VCaP (cell line): ENCODE results near the gene BCL2L13.

Experiments used
- H3K27ac ChIP-seq: fragments of 450-650 bp; 2 replicates; pipeline ENCODE4 v1.5.1; 2017
- CTCF ChIP-seq: fragments of 450-650 bp; conservative IDR thresholded peaks from 2 replicates; pipeline ENCODE4 v1.5.1; 2017; ENCODE audit warnings: mild to moderate bottlenecking, moderate library complexity

Gene BCL2L13

GRCh38 chr22:17773606-17774205 is 135.1 kb downstream of the BCL2L13 start:
- TF ChIP-seq CTCF, result no peak
- peak overlapping the region; percentile 83 for H3K27ac ChIP-seq

GRCh38 chr22:17774206-17774925 is 135.8 kb downstream of the BCL2L13 start, which contains the start of gene BID:
Gene BID, minus strand, starts transcription at chr22:17774469. Its CDS starts 24,353 bp downstream, at chr22:17750116.
- TF ChIP-seq CTCF, result no peak
- peak within 1 kb of the TSS; percentile 83 for H3K27ac ChIP-seq

- TF ChIP-seq CTCF, result no peak
- peak overlapping the region; percentile 83 for H3K27ac ChIP-seq
Measured at GRCh38 chr22:17774926-17775685, 136.5 kb downstream of the BCL2L13 start.

- no peak overlapping the region for H3K27ac ChIP-seq
- TF ChIP-seq CTCF, result no peak
Measured at GRCh38 chr22:17775781-17776465, 137.4 kb downstream of the BCL2L13 start.

- TF ChIP-seq CTCF, result no peak
- H3K27ac ChIP-seq, result no peak overlapping the region
Measured at GRCh38 chr22:17777005-17777716, 138.6 kb downstream of the BCL2L13 start.

GRCh38 chr22:17777717-17778044 is 139.1 kb downstream of the BCL2L13 start:
- H3K27ac ChIP-seq, result no peak overlapping the region
- no peak for TF ChIP-seq CTCF
